ENCODE results near the gene LRRC10B.
A peak's percentile ranks its signal among the peaks of the same experiment; 100 is the strongest.

LRRC10B gene

DNA sequence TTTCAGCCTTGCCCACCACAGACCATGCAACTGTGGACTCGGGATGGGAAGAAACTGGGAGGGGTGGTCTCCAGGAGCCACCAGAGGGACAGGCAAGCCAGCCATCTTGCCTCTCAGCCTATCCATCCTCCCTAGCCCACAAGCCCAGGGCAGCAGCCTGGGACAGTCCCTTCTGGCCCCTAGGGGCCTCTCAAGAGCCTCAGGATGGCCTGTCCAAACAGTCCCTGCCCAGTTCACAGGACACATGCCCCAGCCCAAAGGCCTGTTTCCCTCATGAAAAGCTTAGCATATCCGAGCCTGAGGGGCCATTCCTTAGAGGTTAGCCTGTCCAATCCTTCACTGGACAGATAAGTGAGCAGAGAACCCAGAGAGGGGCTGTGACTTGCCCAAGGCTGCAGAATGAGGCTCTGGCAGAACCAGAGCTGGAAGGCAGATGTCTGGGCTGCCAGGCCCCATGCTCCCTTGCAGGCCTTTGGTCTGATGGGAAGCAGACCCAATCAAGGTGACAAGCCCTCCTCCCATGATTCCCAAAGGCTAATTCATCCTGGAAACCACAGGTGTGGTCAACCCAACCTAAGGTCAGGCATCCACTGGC is 28.2 kb downstream of the LRRC10B start:
- TF ChIP-seq, protein P1, sequence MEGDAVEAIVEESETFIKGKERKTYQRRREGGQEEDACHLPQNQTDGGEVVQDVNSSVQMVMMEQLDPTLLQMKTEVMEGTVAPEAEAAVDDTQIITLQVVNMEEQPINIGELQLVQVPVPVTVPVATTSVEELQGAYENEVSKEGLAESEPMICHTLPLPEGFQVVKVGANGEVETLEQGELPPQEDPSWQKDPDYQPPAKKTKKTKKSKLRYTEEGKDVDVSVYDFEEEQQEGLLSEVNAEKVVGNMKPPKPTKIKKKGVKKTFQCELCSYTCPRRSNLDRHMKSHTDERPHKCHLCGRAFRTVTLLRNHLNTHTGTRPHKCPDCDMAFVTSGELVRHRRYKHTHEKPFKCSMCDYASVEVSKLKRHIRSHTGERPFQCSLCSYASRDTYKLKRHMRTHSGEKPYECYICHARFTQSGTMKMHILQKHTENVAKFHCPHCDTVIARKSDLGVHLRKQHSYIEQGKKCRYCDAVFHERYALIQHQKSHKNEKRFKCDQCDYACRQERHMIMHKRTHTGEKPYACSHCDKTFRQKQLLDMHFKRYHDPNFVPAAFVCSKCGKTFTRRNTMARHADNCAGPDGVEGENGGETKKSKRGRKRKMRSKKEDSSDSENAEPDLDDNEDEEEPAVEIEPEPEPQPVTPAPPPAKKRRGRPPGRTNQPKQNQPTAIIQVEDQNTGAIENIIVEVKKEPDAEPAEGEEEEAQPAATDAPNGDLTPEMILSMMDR (conservative IDR thresholded peaks at IDR 0.05; ENCODE audit: low read length), result no peak
- no peak for DNase-seq (ENCODE audit: low read depth)
- H3K4me3 ChIP-seq (ENCODE audit: low read length), result no peak overlapping the region

DNA sequence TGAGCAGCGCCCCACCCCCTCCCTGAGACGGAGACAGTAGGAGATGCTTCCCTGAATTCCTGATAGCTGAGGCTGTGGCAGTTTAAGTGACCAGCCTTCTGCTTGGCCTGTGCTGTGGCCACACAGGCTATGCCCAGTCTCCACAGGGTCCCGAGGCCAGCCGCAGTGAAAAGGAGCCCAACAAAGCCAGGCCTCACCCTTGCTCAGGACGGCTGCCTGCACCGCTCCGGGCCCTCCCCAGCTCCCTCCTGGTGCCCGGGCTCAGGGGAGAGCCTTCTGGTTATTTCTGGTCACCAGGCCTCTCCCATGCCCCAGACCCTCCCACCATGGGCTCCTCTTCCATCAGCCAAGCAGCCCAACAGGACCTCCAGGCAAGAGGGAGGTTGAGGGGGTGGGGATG is 28.8 kb downstream of the LRRC10B start:
- no peak overlapping the region for H3K4me3 ChIP-seq (ENCODE audit: low read length)
- TF ChIP-seq, protein P1 (conservative IDR thresholded peaks at IDR 0.05; ENCODE audit: low read length), result no peak
- DNase-seq (ENCODE audit: low read depth), result no peak

DNA sequence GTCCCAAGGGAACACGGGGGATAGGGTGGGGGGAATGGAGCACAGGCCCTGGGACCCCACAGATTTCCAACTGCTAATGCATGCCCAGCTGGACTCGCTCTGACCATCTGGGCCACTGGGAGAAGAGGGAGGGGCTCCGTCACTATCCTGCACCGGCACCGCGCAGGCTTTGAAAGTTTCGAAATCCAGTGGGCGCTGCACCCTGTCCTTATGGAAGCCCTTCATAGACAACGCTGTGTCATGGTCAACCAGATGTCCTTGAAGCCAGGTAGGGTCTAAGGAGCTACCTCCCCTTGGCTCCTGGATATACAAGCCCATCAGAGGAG is 30.1 kb downstream of the LRRC10B start:
- TF ChIP-seq, protein P1 (conservative IDR thresholded peaks at IDR 0.05; ENCODE audit: low read length), result no peak
- no peak overlapping the region for H3K4me3 ChIP-seq (ENCODE audit: low read length)
- no peak for DNase-seq (ENCODE audit: low read depth)

DNA sequence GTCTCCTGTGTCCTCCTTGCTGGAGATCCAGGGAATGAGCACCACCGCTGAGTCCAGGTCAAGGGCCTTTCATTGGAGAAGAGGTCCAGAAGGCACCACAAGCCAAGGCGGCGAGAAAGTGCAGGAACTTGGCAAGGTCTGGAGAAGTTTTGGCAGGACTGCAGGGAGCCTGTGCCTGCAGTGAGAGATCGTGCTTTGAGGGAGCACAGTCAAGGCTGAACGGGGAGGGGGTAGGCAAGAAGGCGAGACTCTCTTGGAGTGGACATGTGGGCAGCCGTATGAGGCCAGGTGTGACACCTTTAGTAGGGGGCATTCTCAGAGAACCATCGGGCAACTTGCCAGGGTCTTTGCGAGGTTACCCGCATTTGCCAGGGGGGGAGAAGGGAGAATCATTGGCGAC is 30.5 kb downstream of the LRRC10B start:
- no peak overlapping the region for H3K4me3 ChIP-seq (ENCODE audit: low read length)
- DNase-seq (ENCODE audit: low read depth), result no peak
- TF ChIP-seq, protein P1 (conservative IDR thresholded peaks at IDR 0.05; ENCODE audit: low read length), result no peak

DNA sequence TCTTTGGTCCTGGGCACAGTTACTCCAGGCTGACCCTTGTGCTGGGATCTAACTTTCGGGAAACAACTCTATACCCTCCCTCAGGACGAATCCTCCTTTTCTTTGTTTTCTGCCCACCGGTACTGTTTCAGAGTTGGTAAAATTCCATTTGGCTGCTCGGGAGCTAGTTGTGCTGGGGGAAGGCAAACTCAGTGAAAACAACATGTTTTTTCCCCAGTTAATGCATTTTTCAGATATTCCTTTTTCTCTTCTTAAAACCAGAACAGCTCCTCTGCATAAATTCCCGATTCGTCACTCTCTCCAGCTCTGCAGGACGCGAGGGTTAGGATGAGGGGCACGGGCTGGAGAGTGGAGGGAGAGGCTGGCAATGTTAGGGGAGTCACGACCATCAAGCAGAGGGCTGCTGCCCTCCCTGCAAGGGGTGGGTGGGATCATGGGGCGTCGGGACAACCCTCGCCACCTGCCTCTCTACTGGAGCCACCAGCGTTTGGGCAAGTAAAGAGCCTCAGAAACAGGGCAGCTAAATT is 31.3 kb downstream of the LRRC10B start:
- DNase-seq (ENCODE audit: low read depth), result no peak
- H3K4me3 ChIP-seq (ENCODE audit: low read length), result no peak overlapping the region
- TF ChIP-seq, protein P1 (conservative IDR thresholded peaks at IDR 0.05; ENCODE audit: low read length), result no peak

DNA sequence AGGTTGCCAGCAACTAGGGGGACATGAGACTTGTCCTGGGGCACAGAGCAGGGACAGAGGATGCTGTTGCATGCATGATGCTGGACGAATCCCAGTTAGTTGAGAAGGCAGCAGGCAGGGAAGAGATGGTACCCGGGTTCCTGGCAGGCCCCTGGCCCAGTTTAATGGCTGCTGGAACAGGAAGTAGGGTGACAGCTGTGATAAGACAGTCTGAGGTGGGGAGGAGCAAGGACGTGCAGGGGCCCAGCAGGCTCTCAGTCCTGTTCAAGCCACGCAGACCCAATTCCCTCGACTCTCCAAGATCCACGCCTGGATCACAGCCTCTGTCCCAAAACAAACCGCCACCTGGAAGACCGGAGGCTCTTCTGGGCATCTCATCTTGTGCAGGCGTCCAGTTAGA is 32.0 kb downstream of the LRRC10B start:
- DNase-seq (ENCODE audit: low read depth), result no peak
- TF ChIP-seq, protein P1 (conservative IDR thresholded peaks at IDR 0.05; ENCODE audit: low read length), result no peak
- H3K4me3 ChIP-seq (ENCODE audit: low read length), result no peak overlapping the region

DNA sequence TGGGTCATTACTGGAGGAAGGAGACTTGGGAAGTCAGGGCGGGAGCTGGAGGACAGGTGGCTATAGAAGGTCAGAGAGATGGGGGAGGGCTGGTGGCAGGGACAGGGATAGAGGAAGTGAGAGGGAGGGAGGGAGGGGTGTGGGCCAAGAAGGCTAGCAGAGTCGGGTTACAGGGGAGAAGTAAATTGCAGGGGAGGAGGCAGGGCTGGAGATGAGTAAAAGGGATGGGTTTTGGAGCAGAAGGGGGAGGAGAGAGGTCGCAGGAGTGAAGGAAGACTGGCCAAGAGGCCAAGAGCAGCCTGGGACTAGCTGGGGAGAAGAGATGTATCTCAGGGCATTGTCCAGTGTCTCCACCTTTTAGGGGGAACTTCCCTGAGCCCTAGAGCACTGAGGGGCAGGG is 33.0 kb downstream of the LRRC10B start:
- DNase-seq (ENCODE audit: low read depth), result peak; percentile 38
- TF ChIP-seq, protein P1 (conservative IDR thresholded peaks at IDR 0.05; ENCODE audit: low read length), result no peak

More for the DNA sequence above, 33.0 kb downstream of the LRRC10B start:
- H3K4me3 ChIP-seq (ENCODE audit: low read length), result no peak overlapping the region
